Nephron progenitor cell (in vitro differentiated cells): Measurements from ENCODE around the gene FASTK.

Experiments
- DNase-seq: peaks from one replicate; pipeline ENCODE4 v3.0.0; 2021
- H3K27ac Mint-ChIP-seq: 2 replicates; pipeline ENCODE4 v1.8.0; 2021; ENCODE audit warnings: mild to moderate bottlenecking, moderate library complexity, mixed read lengths
- H3K27me3 Mint-ChIP-seq: 2 replicates; pipeline ENCODE4 v1.8.0; 2021; ENCODE audit warnings: mild to moderate bottlenecking, low read depth, mixed read lengths; ENCODE audit not compliant: poor library complexity
- H3K36me3 Mint-ChIP-seq: 2 replicates; pipeline ENCODE4 v1.8.0; 2021; ENCODE audit warnings: low read depth, mixed read lengths
- H3K4me1 Mint-ChIP-seq: 2 replicates; pipeline ENCODE4 v1.8.0; 2021; ENCODE audit warnings: mixed read lengths
- H3K4me3 Mint-ChIP-seq: 2 replicates; pipeline ENCODE4 v1.8.0; 2021; ENCODE audit warnings: mild to moderate bottlenecking, moderate library complexity, mixed read lengths
- H3K9me3 Mint-ChIP-seq: 2 replicates; pipeline ENCODE4 v1.8.0; 2021; ENCODE audit warnings: mild to moderate bottlenecking, moderate library complexity, mixed read lengths
- TF ChIP-seq, protein P1 (sequence below): fragments of 200-600 bp; sonication (generic); IDR thresholded peaks from 2 replicates; pipeline ENCODE4 v1.5.0; 2021; ENCODE audit warnings: antibody characterized with exemption

Gene FASTK

GRCh38 chr7:151059367-151060112 lies 21.1 kb downstream of the FASTK start, which contains the start of gene SLC4A2:
Gene SLC4A2 (plus strand): TSS chr7:151059589. CDS start chr7:151061988, 2,399 bp downstream.
- peak; percentile 77 for DNase-seq
- TF ChIP-seq, protein P1, sequence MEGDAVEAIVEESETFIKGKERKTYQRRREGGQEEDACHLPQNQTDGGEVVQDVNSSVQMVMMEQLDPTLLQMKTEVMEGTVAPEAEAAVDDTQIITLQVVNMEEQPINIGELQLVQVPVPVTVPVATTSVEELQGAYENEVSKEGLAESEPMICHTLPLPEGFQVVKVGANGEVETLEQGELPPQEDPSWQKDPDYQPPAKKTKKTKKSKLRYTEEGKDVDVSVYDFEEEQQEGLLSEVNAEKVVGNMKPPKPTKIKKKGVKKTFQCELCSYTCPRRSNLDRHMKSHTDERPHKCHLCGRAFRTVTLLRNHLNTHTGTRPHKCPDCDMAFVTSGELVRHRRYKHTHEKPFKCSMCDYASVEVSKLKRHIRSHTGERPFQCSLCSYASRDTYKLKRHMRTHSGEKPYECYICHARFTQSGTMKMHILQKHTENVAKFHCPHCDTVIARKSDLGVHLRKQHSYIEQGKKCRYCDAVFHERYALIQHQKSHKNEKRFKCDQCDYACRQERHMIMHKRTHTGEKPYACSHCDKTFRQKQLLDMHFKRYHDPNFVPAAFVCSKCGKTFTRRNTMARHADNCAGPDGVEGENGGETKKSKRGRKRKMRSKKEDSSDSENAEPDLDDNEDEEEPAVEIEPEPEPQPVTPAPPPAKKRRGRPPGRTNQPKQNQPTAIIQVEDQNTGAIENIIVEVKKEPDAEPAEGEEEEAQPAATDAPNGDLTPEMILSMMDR = peak; percentile 52
- peaks cover 55% of the 10 kb centered on the region for H3K4me1 Mint-ChIP-seq

DNA sequence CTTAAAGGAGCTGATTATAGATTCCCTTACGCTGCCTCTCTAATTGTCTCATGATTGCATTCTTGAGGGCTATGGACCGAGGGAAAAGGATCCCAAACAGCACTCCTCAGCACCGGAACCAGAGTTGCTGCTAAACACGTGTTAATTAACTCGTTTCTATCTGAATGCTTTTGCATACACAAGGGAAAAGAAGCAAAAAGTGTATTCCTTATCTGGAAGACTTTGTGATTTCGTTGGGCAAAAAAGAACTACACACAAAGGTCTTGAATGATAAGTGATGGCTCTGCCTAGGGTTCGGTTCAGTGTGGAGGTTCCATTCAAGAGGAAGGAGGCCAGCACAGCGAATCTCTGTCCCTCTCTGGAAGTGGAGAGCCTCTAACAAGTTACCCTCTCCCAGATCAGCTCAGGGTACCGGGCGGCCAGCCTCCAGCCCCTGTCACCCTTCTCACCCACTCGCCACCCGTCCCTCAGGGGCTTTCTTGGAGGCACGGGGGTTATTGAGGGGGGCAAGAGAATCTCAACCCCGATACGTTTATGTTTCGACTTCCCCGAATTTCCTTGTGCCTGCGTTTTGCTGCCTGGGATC lies 21.7 kb downstream of the FASTK start:
- TF ChIP-seq, protein P1 = no peak
- peaks cover 32% of the 10 kb centered on the region for H3K27me3 Mint-ChIP-seq
- H3K36me3 Mint-ChIP-seq = no peaks in the 10 kb centered on the region
- H3K9me3 Mint-ChIP-seq = no peaks in the 10 kb centered on the region
- H3K4me1 Mint-ChIP-seq = peaks cover 55% of the 10 kb centered on the region
- no peak for DNase-seq
- peak overlapping the region; percentile 92 for H3K4me3 Mint-ChIP-seq
- H3K27ac Mint-ChIP-seq = peak overlapping the region; percentile 77

More at GRCh38 chr7:151059367-151060112, 21.1 kb downstream of the FASTK start, which contains the start of gene SLC4A2:
- peak within 1 kb of the TSS; percentile 77 for H3K27ac Mint-ChIP-seq
- H3K9me3 Mint-ChIP-seq = no peaks in the 10 kb centered on the region
- H3K4me3 Mint-ChIP-seq = peak within 1 kb of the TSS; percentile 92
- peaks cover 32% of the 10 kb centered on the region for H3K27me3 Mint-ChIP-seq
- no peaks in the 10 kb centered on the region for H3K36me3 Mint-ChIP-seq

- peaks cover 50% of the 10 kb centered on the region for H3K4me1 Mint-ChIP-seq
These were observed 22.4 kb downstream of the FASTK start for GRCh38 chr7:151057989-151058780.

GRCh38 chr7:151057506-151057988 lies 23.1 kb downstream of the FASTK start, which contains the start of gene CDK5:
Gene CDK5 (minus strand): TSS chr7:151057897. CDS start chr7:151057848, 49 bp downstream.
- Mint-ChIP-seq H3K4me1 (peaks cover 49% of the 10 kb centered on the region), H3K4me3 (peak within 1 kb of the TSS; percentile 92), H3K27me3 (peaks cover 36% of the 10 kb centered on the region), H3K9me3 (no peaks in the 10 kb centered on the region), H3K27ac (peak within 1 kb of the TSS; percentile 77), H3K36me3 (no peaks in the 10 kb centered on the region)
- DNase-seq = no peak
- TF ChIP-seq, protein P1 = no peak

More at GRCh38 chr7:151057989-151058780, 22.4 kb downstream of the FASTK start:
- Mint-ChIP-seq H3K4me3 (peak overlapping the region; percentile 92), H3K9me3 (no peaks in the 10 kb centered on the region), H3K27me3 (peaks cover 32% of the 10 kb centered on the region), H3K27ac (peak overlapping the region; percentile 77), H3K36me3 (no peaks in the 10 kb centered on the region)
- TF ChIP-seq, protein P1 = no peak
- peak; percentile 95 for DNase-seq

DNA sequence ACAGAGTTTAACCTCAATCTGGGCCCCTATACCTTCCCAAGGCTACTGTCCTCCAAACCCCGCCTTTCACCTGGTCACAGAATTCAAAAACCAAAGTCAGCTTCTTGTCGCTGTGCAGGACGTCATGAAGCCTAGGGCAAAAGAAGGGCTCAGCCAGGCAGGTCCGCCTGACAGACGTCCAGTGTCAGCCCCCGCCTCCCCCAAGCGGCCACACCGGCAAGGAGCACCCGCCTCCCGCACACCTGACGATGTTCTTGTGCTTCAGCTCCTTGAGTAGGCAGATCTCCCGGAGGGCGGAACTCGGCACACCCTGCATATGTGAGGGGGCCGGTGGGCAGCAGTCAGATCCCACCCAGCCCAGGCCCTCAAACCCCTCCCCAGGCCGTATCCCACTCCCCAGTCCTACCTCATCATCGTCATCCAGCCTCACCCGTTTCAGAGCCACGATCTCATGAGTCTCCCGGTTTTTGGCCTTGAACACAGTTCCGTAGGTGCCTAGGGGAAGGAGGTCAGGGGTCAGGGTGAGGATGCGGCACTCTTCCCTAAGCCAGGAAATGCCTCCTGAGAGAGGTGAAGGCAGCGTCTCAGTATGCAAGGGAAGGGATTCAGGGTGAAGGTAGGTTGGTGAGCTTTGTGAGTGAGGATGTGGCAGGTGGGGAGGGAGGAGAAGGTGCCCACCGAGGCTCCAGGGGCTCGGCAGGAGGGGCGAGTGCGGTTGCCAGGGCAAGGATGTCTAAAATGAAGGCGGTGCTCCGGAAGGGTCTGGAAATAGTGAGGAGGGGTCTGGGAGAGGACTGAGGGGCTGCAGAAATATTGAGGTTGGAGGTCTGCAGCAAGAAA lies 23.7 kb downstream of the FASTK start:
- no peaks in the 10 kb centered on the region for H3K9me3 Mint-ChIP-seq
- TF ChIP-seq, protein P1 = no peak
- H3K36me3 Mint-ChIP-seq = no peaks in the 10 kb centered on the region
- H3K27ac Mint-ChIP-seq = peak overlapping the region; percentile 30
- peaks cover 42% of the 10 kb centered on the region for H3K27me3 Mint-ChIP-seq
- H3K4me1 Mint-ChIP-seq = peaks cover 45% of the 10 kb centered on the region
- DNase-seq = peak; percentile 46
- H3K4me3 Mint-ChIP-seq = peak overlapping the region; percentile 92
